Kidney capillary endothelial cell (primary cell): ENCODE measurements around the gene MKRN2.
A peak's percentile ranks its signal among the peaks of the same experiment; 100 is the strongest.
"Not testable (repeated sequence)": the region's sequence is repeated elsewhere in the genome, so short reads cannot be mapped to it uniquely, and the experiment has no call there.

Source experiments
- DNase-seq: peaks from one replicate; pipeline ENCODE4 v3.0.0-alpha.2; 2018; ENCODE audit warnings: low spot score

The MKRN2 gene

DNA sequence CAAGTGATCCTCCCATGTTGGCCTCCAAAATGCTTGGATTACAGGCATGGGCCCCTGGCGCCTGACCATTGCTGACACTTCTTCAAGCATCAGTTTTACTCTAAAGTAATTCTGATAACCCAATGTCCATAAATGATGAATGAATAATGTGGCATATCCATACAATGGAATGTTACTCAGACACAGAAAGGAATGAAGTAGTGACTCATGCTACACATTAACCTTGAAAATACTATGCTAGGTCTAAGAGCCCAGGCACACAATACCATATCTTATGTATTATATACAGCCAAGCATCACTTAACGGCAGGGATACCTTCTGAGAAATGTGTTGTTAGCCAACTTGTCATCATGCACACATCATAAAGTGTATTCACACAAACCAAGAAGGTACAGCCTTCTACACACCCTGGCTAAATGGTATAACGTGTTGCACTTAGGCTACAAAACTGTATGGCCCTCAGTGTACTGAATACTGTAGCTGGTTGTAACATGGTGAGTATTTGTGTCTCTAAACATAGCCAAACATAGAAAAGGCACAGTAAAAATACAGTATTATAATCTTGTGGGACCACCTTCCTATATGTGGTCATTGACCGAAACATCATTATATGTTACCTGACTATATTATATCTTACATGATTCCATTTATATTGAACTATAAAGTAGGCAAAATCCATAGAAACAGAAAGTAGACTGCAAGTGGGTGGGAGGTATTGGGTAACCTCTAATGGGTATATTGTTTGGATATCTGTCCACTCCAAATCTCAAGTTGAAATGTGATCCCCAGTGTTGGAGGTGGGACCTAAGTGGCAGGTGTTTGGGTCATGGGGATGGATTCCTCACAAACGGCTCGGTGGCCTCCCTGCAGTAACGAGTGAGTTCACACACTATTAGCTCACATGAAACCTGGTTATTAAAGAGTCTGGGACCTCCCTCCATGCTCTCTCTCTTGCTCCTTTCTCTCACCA is 31.4 kb downstream of the MKRN2 start:
- peak; percentile 30 for DNase-seq

DNA sequence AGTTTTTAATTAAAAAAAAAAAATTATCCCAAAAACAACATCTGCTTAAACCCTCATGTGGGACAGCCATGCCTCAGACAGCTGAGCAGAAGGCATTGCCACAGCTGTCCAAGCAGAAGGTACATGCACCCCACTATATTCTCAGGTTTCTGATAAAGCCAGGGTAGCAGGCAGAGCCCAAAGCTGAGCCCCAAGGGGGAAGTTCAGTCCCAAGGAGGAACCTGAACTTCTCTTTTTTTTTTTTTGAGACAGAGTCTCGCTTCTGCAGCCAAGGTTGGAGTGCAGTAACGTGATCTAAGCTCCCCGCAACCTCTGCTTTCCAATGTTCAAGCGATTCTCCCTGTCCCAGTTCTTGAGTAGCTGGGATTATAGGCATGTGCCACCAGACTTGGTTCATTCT is 33.2 kb downstream of the MKRN2 start:
- no peak for DNase-seq

DNA sequence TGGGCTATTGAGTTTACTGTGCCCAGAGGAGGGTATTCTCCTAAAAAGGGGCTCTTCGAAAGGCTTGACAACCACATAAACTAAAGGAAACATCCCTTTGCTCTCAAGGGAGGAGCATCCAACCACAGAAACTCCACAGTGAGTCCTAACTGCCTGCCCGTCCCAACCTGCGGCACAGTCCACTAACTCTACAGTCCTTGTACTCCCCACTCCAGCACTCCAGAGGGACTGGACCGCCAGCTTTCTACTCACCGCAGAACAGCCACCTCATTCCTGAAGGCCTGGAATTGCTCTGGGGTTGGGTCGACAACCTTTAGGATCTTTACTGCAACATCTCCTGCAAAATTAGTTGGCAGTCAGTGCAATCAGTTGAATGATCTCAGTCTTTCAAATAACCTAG is 34.6 kb downstream of the MKRN2 start:
- DNase-seq, result no peak

DNA sequence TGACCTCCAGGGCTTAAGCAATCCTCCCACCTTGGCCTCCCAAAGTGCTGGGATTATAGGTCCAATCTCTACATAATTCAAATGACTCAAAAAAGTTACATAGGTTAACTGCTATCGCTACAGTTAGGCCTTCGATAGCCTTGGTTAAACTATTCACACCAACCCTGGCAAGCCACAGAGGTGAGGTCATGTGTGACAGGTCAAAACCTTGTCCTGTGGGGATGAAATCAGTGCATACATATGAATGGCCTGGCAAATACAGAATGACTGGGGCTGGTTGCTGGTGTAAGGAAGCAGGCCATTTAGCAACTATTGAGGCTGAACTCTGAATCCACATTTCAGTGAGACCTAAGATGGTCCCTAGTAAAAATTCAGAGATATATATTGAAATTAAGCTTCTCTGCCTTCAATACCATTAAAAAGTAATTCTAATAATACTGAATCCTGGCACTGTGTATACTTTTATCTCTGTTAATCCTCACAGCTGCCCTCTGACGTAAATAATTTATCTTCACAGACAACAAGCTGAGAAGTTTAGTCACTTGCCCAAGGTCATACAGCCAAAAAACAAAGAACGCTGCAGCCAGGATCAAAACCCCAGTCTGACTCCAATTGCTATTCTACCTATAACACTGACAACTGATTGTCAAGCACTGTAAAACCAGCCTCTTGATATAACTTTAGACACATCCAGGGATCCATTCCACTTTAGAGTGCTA is 35.3 kb downstream of the MKRN2 start:
- no peak for DNase-seq

DNA sequence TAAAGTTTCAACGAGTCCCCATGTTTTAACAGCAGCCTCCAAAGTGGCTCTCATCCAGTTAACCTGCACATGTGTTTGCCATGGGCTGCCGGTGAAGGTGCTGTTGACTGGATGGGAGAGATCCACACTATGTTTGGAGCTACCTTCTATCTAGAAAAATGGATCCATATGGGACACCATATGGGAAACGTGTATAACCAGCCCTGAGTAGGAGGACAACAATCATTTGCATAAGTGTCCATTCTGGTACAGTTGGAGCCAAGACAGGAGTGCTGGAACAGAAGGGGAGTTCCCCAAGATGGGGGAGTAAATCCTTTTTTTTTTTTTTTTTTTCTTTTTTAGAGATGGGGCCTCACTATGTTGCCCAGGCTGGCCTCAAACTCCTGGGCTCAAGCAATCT is 36.6 kb downstream of the MKRN2 start:
- no peak for DNase-seq

DNA sequence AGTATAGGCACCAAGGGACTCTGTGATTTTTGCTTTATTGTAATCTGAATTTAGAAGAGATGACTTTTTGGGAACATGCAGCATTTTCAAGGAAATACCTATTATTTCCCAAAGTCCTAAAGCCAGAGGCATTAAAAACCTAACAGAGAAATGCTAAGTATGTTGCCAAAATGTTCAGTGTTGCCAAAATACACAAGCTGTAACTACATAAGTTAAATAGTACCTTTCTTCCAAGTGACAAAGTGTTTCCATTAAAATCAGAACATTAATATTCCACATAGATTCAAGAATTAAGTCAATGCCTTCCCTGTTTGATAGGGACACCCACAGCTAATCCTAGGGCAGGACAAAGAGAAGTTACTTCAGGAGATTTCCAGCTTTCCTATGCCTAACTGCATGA is 42.0 kb downstream of the MKRN2 start:
- DNase-seq, result no peak

DNA sequence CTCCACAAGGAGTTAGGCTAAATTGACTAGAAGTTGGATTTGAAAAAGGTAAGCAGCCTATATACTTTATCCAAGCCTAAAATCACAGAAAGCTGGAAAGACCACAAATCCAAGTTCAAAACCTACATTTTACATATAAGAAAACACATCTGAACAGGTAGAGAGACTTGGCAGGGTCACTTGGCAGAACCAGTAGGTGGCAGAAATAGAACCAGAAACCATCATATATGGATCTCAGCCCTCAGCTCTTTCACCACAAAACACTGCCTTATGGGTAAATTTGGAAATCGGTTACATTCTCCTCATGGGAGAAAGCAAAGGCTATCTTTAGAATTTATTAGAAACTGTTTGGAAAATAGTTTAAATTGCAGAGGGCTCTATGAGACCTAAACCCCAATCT is 44.2 kb downstream of the MKRN2 start:
- no peak for DNase-seq

DNA sequence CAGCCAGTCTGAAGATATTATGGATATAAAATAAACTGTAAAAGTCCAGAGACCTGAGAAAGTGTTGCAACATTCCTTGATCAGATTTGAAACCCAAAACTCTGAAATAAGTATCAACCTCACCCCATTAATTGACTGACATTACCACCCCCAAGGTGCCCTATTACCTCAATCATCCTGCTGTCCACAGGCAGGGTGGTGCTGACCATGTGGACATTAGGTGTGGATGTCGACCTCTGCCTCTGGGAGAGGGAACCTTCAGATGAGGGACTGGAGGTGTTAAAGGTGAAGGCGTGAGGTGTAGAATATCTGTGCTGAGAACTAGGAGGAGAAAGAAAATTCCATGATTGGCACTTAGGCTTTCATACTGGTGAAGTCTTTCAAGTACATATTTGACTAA is 47.1 kb downstream of the MKRN2 start:
- no peak for DNase-seq

DNA sequence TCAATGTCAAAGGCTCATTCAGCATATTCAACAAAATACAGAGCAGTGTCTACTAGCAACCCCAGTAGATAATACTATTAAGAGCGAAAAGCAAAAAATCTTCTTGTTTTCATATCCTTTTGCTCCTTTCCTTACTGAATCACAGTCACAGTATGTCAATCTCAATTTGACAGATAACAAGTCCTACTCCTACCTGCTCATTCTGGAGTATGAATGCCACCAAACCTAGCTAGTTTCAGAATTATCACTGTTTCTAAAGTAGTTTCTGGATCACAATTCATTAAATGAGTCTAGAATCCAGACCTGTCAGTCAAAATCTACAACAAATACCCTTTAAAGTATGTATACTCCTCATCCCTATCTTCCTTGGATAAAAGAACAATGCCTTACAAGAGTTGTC is 51.5 kb downstream of the MKRN2 start:
- no peak for DNase-seq

DNA sequence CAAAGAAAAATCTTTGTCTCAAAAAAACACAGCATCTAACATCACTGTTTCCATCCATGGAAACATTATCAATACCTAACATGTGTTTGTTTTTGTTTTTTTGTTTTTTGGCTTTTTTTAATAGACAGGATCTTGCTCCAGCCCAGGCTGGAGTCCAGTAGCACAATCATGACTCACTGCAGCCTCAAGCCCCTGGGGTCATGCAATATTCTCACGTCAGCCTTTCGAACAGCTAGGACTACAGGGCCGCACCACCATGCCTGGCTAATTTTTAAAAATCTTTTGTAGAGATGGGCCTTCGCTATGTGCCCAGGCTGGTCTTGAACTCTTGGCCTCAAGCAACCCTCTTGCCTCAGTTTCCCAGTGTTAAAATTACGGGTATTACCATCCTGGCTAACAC is 54.2 kb downstream of the MKRN2 start:
- no peak for DNase-seq

DNA sequence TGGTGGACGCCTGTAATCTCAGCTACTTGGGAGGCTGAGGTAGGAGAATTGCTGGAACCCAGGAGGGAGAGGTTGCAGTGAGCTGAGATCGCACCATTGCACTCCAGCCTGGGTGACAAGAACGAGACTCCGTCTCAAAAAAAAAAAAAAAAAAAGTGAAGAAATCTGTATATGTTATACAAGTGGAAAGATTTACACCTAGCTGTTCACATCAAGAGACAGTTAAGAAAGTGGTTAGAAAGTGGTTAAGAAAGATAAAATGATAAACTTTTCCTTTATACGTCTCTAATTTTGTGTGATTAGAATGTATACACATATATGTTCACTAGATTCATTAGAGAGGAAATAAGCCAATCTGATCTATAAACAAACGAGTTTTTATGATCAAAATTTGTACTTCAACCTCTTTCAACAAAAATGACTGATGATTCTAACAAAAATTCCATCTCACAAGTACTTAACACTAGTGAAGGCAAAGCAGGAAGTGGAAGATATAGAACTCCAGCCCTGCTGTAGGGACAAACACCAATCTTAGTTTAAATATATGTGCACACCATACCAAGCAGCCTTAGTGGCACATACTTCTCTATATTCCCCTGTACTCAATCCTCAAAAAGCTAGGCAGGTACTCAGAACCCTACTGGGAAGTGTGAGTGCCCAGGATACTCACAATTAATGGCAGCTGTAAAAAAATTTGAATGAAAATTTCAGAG is 55.8 kb downstream of the MKRN2 start:
- DNase-seq, result no peak

DNA sequence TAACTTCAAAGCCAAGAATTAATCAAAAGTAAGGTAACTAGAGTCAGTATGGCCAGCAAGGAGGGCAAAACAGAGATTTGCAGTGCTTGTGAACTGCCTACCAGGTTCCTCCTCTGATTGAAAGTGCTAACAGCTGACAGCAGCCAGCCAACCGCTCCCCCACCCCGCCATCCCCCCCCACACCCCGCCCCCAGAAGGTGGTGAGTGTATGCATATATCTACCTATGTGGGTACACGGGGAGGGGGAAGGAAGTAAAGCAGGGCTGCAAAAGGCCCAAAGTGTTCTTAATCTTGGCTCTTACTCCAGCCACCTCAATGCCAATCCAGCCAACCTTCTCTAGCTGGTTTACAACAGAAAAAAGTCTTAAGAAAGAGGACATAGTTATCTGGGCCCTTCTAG is 56.4 kb downstream of the MKRN2 start:
- no peak for DNase-seq

DNA sequence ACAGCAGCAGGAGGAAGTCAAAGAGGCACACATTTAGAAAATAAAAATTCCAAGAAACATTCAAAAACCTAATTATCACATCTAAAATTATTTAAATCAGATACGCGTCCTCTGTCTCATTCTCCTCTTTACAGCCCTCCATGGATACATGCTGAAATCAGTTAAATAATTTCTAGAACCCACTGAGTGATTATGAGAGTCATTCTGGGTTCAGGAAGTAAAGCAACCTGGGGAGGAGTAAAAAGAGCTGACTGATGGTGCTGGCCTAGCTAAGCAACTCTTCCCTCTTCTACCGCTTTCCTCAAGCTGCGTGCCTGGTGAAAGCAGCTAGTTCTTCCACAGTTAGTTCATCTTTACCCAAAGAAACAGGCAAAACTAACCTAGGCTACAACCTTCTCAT is 58.4 kb downstream of the MKRN2 start:
- DNase-seq, result no peak

DNA sequence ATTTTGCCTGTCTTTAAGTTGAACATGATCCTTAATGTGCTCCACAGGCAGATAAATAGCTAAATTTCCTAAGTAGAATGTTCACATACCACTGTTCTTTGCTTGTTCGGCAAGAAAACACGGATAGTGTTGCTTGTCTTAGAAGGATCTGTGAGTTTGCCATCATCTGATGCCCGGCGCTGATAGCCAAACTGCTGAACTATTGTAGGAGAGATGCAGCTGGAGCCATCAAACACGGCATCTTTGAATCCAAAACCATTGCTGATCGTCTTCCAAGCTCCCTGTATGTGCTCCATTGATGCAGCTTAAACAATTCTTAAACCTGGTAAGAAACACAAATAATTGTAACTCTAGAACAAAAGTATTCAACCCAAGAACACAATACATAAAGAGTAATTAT is 61.5 kb downstream of the MKRN2 start:
- no peak for DNase-seq

DNA sequence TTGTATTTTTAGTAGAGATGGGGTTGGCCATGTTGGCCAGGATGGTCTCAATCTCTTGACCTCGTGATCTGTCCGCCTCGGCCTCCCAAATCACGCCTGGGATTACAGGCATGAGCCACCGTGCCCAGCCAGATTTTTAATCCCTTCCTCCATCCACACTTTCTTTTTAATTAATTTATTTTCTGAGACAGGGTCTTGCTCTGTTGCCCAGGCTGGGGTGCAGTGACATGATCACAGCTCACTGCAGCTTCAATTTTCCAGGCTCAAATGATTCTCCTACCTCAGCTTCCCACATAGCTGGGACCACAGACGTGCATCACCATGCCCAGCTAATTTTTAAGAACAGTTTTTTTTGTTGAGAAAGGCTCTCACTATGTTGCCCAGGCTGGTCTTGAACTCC is 63.4 kb downstream of the MKRN2 start:
- DNase-seq, result no peak

DNA sequence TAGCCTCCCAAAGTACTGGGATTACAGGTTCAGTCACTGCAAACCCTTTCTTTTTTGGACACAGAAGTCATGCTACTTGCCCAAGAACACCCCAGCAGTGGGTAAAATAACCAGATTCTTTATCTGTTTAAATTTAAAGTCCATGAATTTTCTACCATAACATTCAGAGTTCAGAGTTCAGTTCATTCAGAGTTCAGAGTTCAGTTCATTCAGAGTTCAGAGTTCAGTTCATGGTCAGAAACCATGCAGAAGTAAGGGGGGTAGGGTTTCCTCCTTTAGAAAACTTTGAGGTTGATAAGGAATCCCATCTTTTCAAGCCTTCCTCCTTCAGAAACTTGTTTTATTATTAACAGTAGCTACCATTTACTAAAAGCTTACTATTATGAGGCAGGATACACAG is 63.8 kb downstream of the MKRN2 start:
- no peak for DNase-seq

DNA sequence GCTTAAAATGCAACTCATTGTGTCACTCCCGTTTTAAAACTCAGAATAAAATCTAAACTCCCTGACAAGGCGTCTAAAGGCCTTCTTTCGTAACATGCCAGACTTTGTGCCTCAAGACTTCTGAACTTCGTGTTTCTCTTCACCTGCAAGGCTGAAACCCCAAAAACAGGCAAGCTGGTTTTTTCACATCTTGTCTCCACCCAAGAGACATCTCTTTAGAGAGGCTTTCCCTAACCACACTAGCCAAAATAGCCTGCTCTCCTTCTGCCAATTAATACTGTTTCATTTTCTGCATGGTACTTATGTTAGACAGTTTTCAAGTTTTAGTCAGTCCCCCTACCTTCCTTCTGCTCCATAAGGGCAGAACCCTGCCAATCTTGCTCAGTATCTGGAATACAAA is 65.4 kb downstream of the MKRN2 start:
- no peak for DNase-seq

DNA sequence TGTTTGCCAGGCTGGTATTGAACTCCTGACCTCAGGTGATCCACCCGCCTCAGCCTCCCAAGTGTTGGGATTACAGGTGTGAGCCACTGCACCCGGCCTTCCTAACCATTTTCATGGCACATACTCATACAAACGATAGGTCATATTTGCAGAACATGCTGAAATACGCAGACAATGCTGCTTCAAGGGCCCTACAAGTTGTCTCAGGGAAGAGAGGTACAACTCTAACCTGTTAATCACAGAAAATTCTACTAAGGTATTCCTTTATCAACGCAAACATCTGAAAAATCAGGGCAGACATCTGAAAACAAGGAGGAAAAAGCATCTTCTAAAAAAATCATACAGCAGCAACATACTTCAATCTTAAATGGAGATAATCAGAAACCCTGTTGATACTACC is 67.2 kb downstream of the MKRN2 start:
- no peak for DNase-seq

DNA sequence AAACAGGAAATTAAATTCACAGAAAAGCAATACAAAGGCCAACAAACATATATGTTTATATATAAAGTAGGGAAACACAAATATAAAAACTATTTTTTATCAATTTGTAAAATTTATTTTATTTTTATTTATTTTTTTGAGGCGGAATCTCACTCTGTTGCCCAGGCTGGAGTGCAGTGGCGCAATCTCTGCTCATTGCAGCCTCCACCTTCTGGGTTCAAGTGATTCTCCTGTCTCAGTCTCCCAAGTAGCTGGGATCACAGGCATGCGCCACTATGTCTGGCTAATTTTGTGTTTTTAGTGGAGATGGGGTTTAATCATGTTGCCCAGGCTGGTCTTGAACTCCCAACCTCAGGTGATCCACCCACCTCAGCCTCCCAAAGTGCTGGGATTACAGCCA is 68.1 kb downstream of the MKRN2 start:
- not testable (repeated sequence) for DNase-seq

DNA sequence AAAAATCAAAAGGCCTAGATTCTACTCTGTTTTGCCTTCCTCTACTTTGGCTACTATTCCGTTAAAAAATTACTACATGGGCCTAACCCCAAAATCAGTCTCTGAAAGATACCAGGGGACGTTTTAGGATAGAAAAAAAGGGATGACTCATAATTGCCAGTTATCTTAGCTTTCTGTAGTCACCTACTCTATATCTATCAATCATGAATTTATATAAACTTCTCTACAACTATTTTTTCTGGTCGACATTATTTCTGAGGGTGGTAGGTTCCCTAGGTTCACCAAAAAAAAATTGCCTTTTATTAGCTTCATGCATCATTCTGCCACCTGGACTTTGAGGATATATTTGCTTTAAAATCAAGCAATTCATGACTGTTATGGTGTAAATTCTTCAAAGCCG is 70.5 kb downstream of the MKRN2 start:
- DNase-seq, result no peak

DNA sequence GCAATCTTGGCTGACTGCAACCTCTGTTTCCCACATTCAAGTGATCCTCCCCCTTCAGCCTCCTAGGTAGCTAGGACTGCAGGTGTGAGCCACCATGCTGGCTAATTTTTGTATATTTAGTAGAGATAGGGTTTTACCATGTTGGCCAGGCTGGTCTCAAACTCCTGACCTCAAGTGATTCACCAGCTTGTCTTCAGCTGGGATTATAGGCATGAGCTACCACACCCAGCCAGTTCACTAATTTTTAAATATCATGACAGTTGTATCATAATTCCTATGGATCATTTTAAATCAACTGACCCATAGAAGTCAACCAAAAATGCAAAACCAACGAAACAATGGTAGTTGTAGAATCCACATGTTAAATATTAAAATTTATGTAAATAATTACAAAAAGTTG is 71.9 kb downstream of the MKRN2 start:
- no peak for DNase-seq

DNA sequence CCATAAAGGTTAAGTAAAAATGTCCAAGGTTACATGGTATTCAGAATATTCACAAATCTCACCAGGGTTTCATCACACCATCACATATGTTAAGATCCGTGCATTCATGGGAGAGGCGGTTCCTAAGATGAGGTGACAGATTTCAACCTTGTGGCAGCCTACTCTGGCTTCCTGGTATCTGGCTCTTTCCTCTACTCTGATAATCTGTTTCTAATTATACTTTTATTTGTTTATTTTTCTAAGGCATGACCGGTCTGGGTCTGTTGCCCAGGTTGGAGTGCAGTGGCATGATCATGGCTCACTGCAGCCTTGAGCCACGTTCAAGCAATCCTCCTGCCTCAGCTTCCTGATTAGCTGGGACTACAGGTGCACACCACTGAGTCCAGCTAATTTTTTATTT is 72.7 kb downstream of the MKRN2 start:
- no peak for DNase-seq

DNA sequence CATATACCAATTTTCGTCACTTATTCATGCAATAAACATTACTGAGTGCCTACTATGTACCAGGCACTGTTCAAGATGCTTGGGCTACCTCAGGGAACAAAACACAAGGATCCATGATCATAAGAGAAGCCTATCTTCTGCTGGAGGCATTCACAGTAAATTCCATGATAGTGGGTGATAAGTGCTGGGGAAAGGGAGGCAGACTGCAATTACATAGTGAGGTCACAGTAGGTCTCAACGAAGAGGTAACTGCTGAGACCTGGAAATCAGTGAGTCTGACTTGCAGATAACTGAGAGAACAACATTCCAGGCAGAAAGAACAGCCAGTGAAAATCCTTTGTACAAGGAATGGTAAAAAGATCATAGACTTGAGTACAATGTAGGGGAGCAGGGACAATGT is 73.4 kb downstream of the MKRN2 start:
- DNase-seq, result no peak
